GM18873 (cell line): Measurements from ENCODE around the gene AKAP8.
"Not testable (repeated sequence)": the region's sequence is repeated elsewhere in the genome, so short reads cannot be mapped to it uniquely, and the experiment has no call there.

Experiments
- ATAC-seq: cut with Tn5 transposase; IDR thresholded peaks from one replicate; pipeline ENCODE4 v1.9.1; 2021; ENCODE audit warnings: mild to moderate bottlenecking, moderate library complexity, moderate number of reproducible peaks; ENCODE audit not compliant: unreplicated experiment, low FRiP score

The AKAP8 gene

GRCh38 chr19:15404097-15404779 is 24.7 kb upstream of the AKAP8 start:
- no peak for ATAC-seq

- no peak for ATAC-seq
Measured at GRCh38 chr19:15403151-15403531, 23.6 kb upstream of the AKAP8 start.

DNA sequence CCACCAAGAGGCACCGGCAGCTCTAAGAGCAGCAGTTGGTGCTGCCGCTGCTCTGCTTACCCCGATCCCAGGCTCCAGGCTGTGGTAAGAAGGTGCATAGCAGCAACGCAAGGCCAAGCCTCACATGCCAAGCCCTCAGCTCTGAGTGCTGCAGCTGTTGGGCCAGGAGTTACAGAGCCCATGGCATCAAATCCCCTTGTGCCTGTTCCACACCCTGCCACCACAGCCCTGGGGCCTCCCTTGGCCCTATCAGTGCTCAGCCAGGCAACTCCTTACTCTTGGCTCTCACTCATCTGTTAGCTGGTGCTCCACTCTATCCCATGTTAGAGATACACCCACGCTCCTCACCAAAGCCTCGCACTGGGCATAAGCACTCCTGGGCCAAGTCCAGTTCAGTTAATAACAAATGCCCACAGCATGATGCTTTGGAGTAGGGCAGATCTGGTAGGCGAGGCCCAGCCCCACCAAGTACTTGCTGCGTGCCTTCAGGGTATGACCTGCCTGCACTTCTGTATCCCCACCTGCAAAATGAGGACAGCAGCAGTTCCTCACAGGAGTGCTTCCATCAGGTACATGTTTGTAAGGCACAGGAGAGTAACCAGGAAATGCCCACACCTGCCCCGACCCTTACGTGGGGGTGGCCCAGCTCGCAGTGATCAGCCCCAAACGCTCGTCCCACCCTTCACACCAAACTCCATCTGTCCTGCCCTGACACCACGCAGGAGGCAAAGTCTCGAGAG is 23.0 kb upstream of the AKAP8 start:
- no peak for ATAC-seq

- no peak for ATAC-seq
Measured at GRCh38 chr19:15401397-15401710, 21.8 kb upstream of the AKAP8 start.

DNA sequence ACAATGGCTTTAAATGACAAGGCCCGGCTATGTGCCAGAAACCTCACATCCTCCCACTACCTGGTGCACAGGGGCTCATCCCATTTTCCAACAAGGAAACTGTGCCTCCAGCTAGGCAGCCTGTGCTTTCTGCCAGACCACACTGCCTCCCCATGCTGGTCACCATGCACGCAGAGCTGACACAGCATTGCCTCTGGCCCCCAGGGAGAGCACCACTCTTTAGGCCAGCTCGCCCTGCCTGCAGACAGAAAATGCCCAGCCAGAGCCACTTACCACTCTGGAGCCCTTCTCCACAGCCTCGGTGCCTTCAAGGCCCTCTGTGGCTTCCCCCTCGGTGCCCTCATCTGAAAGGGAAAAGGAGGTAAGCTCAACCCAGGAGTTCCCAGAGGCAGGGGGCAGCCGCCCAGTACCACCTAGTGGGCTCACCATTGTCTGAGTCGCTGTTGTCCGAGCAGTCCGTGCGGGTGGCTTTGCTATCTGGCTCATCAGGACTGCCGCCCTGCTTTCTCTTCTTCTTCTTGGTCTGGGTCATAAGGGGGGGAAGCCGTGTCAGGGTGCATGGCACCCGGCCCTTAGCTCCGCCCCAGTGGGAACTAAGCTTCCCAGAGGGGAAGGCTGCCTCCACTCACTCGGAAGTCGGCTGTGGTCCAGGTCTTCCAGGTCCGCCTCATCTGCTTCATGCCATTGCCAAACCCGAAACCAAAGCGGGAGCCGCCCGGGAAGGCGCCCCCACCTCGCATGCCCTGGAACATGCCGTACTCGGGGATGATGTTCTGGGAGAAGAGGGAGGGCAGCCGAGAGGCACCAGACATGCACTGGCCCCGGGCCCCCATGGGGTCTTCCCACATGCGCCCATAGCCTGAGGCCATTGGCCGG is 21.2 kb upstream of the AKAP8 start:
- ATAC-seq = no peak

DNA sequence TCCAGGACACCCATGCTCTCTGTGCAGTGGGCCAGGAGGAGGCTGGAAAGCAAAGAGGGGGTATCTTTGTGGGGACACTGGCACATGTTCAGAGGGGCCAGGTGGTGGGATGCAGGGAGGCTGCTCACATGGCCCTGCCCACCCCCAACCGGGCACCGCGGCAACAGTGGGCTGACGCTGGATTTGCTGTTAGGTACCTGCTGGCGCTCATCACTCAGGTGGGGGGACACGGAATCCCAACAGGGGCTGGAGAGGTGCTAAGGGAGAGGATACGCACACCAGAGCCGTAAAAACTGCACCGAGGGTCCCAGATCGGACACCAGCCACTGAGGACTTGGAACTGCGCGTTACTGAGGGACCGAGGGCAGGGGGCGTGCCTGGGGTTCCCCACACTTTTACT is 20.0 kb upstream of the AKAP8 start:
- ATAC-seq = no peak

- ATAC-seq = no peak
Measured at GRCh38 chr19:15399234-15399515, 19.6 kb upstream of the AKAP8 start.

GRCh38 chr19:15398501-15399233 is 19.1 kb upstream of the AKAP8 start:
- ATAC-seq = no peak

DNA sequence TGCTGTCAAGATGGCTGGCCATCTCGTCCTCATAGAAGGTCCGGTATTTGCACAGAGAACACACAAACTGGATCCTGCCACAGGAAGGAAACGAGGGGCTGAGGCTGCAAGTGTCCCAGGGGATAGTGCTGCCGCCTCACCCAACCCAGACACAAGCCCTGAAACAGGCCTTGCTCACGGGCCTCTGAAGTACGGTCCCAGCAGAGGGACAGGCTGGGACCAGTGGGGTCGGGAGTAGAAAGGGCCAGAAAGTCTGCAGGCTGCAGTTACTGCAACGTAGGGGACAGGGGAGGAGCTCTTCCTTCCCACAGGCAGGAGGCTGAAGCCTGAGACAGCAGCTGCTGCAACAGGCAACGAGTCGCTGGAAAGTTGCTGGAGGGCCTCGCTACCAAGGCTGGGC is 18.2 kb upstream of the AKAP8 start:
- no peak for ATAC-seq

DNA sequence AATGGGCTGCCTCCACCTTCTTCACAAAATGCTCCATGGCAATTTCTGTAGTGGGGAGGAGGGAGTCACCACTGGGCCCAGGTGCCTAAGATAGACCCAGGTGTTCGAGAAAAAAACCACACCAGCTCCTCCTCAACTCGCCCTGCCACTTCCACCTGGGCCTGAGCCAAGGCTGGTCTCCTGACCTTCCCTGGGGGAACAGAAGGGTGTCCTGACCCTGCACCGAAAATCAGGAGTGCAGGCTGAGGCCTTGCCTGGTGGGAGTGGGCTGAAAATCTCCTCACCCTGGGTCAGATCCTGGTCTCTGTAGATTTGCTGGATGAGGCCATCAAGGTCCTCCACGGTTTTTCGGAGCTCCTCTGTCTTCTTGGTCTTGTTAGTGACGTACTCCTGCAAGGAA is 17.6 kb upstream of the AKAP8 start:
- no peak for ATAC-seq

DNA sequence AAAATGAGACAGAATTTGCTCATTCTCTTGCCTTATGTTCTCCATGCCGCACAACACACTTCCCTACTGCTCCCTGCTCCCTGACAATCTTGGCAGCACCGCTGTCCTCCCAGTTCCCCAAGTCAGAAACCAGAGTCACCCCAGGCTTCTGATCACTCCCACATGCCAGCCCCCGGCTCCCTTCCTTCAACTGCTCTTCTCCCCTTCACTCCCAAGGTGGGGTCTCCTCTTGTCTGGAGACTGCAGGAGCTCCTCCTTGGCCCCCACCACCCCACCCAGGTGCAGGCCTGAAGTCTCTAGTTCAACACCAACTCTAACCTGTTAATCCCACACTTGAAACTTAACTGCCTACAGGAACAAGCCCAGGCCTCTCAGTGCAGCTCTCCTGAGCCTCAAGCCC is 16.8 kb upstream of the AKAP8 start:
- no peak for ATAC-seq

DNA sequence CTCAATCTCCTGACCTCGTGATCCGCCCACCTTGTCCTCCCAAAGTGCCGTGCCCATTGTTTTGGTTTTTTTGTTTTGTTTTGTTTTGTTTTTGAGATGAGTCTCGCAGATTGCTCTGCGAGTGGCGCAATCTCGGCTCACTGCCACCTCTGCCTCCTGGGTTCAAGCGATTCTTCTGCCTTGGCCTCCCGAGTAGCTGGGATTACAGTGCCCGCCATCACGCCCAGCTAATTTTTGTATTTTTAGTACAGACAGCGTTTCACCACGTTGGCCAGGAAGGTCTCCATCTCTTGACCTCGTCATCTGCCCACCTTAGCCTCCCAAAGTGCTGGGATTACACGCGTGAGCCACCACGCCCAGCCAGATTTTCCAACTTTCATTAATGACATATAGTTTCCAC is 15.7 kb upstream of the AKAP8 start:
- ATAC-seq = not testable (repeated sequence)

DNA sequence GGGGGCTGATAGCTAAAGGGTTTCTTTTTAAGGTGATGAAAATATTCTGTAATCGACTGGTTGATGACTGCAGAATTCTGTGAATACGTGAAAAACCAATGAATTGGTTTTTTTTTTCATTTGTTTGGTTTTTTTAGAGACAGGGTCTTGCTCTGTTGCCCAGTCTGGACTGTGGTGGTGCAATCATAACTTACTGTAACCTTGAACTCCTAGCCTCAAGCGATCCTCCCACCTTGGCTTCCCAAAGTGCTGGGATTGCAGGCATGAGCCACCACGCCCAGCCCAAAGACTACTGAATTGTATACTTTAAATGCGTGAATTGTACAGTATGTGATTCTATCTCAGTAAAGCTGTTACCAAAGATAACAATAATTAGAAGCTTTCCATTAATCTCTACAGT is 14.8 kb upstream of the AKAP8 start:
- ATAC-seq = no peak

DNA sequence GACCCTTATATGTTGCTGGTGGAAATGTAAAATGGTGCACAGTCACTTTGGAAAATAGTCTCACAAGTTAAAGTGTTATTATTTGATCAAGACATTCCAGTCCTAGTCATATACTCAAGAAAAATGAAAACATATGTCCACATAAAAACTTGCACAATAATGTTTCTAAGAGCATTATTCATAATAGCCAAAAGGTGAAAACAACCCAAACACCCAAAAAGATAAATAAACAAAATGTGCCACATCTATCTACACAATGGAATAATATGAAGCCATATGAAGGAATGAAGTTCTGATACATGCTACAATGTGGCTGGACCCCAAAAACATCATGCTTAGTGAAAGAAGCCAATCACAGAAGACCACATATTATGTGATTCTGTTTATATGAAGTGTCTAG is 14.4 kb upstream of the AKAP8 start:
- ATAC-seq = no peak

GRCh38 chr19:15390814-15391213 is 11.2 kb upstream of the AKAP8 start:
- ATAC-seq = no peak

DNA sequence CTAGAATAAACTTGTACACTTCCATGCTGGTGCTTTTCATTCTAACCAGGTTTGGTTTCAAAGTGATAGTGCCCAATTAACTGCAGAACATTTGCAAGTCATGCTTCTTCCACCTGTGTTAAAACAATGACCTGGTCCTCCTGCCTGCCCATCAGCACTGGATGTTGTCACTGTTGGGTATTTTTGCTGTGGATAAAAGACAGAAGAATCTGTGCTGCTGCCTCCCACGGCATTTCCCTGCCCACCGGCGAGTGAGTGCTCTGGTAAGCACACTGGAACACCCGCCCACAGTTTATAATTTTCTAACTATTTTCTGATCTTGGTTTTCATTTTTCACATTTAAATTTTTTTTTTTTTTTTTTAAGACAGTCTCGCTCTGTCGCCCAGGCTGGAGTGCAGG is 2.3 kb upstream of the AKAP8 start:
- ATAC-seq = no peak

GRCh38 chr19:15381429-15381828 is 1.8 kb upstream of the AKAP8 start:
- no peak for ATAC-seq

- peak; percentile 23 for ATAC-seq
Measured at GRCh38 chr19:15379999-15380647, 536 bp upstream of the AKAP8 start.

GRCh38 chr19:15378534-15379082 is 979 bp downstream of the AKAP8 start:
- no peak for ATAC-seq

DNA sequence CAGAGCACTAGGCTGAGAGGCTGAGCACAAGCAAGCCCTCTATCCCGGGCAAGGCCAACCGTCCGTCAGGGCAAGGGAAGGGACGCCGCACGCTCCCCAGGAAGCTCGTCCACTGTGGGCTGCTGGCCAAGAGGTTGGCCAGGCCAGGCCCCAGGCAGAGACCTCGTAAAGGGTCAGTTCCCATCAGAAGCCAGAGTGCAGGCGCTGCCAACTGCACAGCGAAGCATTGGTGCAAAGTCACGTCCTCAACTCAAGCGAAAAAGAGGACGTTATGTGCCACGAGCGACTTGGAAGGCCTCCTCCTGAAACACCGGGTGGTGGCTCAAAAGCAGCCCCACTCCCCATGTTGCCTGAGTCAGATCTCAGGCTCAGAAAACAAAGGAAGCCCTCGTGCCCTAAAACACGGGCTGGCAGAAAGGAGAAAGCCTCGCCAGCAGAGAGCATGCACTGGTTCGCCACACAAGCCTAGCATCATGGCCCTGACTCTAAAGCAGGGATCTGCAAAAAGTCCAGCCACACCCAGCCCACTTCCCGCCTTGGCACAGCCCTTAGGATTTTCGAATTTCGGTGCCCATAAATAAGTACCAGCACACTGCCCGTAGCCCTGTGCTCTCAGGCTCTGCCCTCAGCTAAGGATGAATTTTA is 4.7 kb downstream of the AKAP8 start:
- ATAC-seq = no peak
